ENCODE results near the gene FAM120A.

Gene FAM120A

DNA sequence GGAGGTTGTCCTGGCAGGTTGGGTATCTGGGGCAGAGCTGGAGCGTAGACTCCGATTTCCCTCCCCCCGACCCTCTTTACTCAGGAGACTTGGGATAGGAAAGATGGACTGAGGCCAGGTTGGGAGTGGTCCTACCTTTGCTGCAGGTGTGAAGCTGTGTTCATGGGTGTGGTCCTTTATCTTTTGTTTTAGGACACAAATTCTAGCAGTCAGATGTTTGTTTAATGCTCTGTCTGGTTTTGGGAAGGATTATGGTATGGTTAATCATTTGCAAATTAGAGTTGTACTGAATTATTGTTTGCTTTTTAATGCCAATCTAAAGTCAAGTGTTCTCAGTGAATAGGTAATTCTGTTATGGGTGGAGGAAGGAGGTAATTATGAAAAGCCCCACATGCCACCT is 16.0 kb downstream of the FAM120A start:
- no peak for DNase-seq (ENCODE audit: low spot score)
- FAIRE-seq, result no peak

DNA sequence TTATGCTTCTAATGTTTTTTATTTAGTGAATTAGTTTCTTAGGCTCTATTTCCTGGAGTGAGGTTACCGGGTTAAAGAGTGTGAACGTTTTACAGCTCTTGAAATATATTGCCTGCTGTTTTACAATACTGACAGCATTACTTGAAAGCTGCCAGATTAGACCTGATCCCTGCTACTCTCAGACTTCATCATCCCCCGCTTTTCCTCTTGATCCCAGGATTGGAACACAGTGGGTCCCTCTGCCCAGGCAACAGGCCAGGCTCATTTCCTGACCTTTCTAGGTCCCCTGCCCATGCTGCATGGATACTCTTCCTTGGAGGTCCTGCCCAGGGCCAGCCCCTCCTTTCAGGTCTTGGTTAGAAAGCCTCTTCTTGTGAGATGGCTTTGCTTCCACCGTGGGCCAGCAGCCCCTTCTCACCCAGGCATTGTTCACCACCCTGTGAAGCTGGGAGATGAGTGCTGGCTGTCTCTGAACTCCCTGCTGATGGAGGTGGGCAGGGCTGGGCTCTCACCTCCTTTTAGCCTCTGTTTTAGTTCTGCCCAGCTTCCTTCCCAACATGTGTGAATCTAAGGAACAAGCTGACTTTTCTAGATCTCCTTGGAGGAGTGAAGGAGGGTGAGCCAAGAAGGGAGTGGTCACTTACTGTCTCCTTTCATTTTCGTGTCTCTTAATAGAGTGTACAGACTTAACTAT is 17.4 kb downstream of the FAM120A start:
- DNase-seq (ENCODE audit: low spot score) (no peak), FAIRE-seq (no peak)

DNA sequence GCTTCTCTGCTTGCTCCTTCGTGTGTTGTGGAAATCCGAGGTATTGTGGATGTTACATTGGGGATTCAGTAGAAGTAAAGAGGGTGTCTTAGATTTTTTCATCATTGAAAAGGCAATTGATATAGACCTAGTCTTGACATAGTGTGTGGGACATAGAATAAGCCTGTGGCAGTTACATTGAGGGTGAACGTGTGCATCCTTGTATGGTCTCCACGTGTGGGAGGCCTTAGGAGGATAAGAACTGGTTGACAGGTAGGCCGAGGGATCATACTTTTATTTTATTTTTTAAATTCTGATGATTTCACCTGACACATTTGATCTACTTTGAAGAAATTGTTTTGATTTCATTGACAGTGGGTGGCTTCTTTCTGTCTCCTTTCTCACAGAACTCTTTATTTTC is 18.9 kb downstream of the FAM120A start:
- no peak for DNase-seq (ENCODE audit: low spot score)
- FAIRE-seq, result no peak

DNA sequence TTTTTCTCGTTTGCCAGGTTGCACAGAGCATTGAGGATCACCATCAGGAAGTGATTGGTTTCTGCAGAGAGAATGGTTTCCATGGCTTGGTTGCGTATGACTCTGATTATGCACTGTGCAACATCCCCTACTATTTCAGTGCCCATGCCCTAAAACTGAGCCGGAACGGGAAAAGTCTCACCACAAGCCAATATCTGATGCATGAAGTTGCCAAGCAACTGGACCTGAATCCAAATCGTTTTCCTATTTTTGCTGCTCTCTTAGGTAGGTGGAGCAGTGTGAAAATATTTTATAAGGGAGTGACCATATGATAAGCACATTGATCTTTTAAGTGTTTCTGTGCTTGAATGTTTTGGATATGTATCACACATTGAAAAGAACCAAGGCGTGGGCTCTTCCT is 19.6 kb downstream of the FAM120A start:
- FAIRE-seq, result no peak
- DNase-seq (ENCODE audit: low spot score), result no peak

DNA sequence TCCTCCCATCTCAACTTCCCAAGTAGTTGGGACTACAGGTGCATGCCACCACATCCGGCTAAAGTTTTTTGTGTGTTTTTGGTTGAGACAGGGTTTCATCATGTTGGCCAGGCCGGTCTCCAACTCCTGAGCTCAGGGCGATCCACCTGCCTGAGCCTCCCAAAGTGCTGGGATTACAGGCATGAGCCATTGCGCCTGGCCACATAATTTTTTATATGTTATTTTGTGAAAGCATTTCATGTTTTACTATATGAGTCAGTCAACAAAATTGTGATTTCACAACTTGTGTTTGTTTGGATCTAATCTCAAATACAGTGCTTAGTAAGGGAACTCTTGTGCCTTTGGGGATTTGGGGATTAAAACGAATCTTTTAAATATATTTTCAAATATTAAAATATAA is 21.9 kb downstream of the FAM120A start:
- DNase-seq (ENCODE audit: low spot score) (no peak), FAIRE-seq (no peak)

DNA sequence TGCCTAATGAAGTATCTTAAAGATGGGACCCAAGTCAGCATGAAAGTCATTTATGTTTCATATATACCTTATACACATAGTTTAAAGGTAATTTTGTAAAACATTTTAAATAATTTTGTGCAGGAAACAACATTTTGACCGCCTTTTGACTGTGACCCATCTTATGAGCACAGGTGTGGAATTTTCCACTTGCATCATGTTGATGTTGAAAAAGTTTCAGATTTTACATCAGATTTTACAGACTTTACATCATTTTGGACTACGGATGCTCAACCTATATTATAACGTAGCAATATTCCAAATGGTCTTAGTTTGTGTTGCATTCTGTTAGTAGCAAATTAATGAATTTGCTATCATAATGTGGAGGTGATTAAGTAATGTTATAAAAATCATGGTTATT is 23.6 kb downstream of the FAM120A start:
- DNase-seq (ENCODE audit: low spot score), result no peak
- FAIRE-seq, result no peak

DNA sequence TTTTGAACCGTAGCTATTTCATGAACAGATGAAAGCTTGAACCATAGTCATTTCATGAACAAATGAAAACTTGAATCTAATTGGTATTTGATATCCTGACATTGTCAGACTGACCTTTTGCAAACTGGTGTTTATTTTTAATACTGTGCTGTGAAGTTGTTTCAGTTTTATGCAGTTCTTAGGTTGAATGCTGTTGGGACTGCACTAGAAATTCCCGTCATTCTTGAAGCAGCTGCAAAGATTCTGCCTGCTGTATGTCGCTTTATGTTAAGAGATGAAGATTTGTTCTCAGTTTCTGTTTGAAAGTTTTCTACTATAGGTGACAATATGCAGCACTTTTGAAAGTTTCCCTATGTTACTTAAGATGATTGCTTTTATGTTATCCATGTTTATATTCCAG is 24.4 kb downstream of the FAM120A start:
- no peak for FAIRE-seq
- DNase-seq (ENCODE audit: low spot score), result no peak

DNA sequence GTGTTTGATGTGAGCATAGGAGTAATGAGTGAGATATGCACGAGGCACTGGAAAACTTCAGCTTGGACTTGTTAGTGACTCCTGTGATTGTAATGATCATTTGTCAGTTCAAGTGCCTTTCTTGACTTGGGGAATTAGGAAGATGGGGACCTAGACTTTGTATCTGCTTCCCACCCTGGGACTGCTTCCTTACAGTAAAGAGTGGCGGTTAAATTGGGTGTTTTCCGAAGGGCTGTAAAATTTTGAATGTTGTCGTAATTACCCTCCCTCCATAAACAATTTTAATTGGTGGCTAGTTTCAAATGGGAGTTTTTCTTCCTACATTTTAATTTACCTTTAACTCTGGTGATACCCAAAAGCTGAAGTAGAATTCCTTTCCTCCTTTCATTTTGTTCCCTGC is 25.4 kb downstream of the FAM120A start:
- FAIRE-seq, result no peak
- DNase-seq (ENCODE audit: low spot score), result no peak

DNA sequence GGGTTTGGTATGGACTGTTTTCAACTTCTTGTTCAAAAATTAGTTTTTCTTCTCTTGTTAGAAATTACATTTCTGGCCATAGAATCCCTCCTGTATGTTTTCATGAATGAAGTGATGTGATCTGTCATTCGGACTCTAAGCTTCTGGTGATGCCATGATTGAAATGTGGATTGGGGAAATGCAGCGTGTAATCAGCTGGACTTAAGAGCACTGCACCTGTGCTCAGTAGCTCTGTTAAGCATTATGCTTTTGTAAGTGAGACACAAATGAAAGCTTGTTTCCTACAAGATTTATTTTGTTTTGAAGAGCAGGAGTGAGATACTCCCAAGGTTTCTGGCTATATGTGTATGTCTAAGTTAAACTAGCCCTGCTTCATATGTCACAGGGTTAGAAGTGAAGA is 25.9 kb downstream of the FAM120A start:
- DNase-seq (ENCODE audit: low spot score) (no peak), FAIRE-seq (no peak)

DNA sequence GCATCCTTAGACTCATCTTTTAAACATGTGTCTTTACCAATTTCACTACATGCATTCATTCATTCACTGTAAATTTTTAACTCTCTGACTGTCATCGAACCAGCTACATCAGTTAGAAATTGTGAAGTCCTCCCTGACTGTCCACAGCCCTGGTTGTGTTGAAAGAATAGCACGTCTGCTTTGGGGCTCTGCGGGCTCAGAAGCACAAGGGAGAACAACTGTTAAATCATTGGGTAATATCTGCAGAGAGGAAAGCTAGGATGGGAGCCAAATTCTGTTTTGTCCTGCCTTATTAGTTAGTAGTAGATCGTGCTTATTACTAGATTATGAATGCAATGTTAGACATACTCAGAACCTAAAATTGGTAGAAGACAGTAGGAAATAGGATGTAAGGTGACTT is 28.2 kb downstream of the FAM120A start:
- no peak for FAIRE-seq
- DNase-seq (ENCODE audit: low spot score), result no peak

DNA sequence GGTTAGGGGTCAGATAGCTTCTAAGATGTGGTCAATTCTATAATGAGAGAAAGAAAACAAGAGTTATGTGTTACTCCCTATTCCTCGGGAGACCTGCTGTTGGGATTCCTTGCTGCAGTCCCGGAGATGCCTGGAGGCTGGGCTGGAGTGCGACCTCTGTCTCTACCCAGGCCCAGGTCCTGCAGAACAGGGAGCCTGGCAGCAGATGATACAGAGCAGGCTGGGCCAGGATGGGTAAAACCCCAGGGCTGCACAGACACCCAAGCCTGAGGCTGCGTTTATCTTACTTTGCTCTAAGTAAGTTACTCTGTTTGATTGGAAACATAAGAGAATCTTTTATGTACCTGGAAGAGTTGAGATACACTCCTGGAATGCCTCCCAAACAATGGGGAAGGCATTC is 28.8 kb downstream of the FAM120A start:
- DNase-seq (ENCODE audit: low spot score) (no peak), FAIRE-seq (no peak)

DNA sequence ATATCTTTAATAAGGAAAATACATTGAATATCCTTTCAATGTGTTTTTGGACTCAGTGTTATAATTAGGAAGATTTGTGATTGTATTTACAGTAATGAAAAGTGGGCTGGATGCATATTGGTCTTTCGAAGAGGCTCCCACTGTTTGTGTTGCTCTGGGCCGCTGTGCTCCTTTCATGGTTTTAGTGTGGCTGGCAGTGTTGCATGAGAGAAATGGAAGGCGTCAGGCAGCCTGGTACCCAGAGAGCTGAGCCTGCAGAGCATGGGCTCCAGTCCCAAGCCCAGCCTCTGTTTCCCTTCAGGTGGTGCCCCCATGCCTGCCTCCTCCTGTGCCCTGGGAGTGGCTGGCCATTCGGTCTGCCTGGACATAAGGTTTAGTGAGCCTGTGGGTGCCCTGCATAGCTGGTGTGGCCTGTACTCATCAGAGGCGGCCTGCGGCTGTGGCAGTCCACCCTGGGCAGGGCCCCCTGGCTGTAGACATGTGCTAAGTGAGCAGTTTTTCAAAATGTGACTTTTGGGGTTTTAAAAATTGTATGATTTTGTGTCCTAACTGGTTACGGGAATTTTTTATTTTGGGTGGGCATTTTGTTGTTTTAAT is 29.3 kb downstream of the FAM120A start:
- no peak for DNase-seq (ENCODE audit: low spot score)

DNA sequence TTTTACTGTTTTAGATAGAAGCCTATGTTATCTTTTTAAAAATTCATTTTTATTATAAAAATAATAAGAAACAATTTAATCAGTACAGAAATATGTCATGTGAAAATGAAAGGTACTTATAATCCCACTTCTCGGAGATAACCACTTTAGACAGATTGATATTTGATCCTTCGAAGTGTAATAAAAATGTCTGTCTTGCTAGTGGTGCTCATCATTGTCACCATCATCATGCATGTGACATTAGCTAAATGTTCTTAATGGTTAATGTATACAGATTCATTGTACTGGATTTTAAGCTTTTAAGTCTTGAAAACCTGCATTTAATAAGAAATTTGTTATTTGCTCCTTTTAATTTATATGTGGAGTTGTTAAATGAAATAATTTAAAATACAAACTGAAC is 32.0 kb downstream of the FAM120A start:
- DNase-seq (ENCODE audit: low spot score), result no peak

More for the DNA sequence above, 29.3 kb downstream of the FAM120A start:
- no peak for FAIRE-seq

DNA sequence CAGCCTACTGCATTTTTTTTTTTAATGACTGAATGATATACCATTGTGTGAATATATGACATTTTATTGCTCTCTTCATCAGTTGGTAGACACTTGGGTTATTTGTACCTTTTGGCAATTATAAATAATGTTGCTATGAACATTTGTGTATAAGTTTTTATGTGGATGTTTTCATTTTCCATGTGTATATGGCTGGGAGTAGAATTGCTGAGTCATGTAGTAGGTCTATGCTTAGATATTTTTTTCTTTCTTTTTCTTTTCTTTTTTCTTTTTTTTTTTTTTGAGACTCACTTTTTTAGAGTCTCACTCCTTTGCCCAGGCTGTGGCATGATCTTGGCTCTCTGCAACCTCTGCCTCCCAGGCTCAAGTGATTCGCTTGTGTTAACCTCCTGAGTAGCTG is 34.8 kb downstream of the FAM120A start:
- DNase-seq (ENCODE audit: low spot score) (no peak), FAIRE-seq (no peak)

More for the DNA sequence above, 32.0 kb downstream of the FAM120A start:
- FAIRE-seq, result no peak

DNA sequence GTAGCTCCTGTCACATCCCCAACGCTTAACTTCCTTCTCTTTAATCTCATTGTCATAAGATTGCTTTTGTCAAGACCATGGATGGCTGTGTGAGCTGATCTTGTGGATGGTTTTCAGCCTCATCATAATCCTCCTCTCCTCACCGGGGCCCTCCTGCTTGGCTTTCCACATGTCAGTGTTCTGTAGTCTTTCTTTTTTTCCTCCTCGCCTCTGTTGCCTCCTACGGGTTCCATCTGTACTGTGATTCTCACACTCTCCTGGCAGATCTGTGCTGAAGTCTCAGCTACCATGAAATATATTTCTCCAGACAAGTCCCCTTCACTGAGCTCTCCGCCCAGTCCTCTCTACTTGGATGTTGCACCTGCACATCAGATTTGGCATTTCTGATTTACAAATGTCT is 36.8 kb downstream of the FAM120A start:
- FAIRE-seq, result no peak
- no peak for DNase-seq (ENCODE audit: low spot score)

DNA sequence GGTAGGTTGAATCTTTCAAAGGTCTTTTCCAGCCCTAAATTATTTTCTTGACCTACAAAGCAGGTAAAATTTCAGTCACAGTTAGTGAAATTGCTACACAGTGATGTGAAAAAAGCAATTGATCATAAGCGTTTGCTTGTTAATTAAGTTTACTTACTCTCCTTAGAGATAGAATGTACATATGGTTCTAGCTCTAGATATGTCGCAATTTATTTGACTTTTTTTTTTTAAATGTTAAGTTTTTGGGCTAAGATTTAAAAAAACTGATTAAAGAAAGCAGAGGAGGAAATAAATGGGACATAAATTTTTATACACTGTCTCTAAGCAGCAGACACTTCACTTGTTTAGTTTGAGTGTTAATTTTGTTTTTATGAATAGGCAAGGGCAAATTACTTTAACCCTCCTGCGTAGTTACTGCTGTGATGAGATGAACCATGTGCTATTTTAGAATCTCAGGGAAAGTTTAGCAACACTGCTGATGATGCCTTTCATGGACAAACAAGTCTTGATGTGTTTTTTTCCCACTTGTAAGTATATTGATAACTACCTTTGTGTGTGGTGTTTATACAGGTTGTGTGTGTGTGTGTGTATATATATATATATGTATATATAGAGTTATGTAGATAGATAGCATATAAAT is 40.2 kb downstream of the FAM120A start:
- DNase-seq (ENCODE audit: low spot score) (no peak), FAIRE-seq (no peak)

DNA sequence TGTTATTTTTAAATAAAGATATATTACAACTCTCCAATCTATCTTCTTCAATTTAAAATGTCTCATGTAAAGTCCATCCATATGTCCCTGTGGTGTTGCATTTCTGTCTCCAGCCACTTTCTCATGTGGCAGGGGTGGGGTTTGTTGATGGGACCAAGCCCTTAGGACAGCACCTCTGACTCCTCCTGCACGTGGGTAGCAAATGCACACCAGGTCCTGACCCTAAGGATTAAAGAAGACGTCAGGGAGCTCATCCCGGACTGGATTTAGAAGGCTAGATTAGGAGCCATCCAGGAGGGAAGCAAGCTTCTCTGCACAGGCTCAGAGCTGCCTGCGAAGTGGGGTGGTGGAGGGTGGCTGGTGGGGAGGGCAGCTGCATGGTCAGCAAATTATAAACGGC is 40.8 kb downstream of the FAM120A start:
- FAIRE-seq, result no peak
- DNase-seq (ENCODE audit: low spot score), result no peak

DNA sequence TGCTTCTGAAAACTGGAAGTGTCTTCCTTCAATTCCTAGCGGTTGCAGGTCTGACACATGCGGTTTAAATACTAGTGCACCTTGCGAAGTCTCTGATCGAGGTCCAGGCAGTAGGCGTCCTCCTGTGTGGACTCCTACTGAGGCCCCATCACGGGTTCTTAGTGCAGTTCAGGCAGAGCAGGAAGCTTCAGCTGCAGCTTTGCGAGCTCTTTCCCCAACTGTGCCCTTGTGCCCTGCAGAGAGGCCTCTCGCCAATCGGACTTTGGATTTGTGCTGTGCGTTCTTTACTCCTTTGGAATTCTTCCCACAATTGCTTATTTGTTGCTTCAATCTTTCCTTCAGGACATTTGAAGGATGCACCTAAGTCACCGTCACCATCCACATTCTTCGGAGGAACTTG is 42.5 kb downstream of the FAM120A start:
- FAIRE-seq, result no peak

DNA sequence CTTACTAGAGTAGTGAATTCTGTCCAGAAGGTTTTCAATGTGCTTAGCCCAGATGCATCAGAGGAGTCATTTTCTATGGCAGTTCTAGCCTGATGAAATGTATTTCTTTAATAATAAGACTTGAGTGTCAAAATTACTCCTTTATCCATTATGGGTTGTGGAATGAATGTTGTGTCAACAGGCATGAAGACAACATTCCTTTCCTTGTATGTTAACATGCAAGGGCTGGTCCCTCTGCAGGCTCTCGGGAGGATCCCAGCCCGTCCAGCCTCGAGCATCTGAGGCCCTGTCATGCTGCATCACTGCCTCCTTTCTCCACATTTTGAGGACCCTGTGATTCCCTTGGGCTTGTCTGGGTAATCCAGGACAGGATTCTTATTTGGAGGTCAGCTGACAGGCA is 44.8 kb downstream of the FAM120A start:
- no peak for FAIRE-seq
- DNase-seq (ENCODE audit: low spot score), result no peak

More for the DNA sequence above, 42.5 kb downstream of the FAM120A start:
- DNase-seq (ENCODE audit: low spot score), result no peak

DNA sequence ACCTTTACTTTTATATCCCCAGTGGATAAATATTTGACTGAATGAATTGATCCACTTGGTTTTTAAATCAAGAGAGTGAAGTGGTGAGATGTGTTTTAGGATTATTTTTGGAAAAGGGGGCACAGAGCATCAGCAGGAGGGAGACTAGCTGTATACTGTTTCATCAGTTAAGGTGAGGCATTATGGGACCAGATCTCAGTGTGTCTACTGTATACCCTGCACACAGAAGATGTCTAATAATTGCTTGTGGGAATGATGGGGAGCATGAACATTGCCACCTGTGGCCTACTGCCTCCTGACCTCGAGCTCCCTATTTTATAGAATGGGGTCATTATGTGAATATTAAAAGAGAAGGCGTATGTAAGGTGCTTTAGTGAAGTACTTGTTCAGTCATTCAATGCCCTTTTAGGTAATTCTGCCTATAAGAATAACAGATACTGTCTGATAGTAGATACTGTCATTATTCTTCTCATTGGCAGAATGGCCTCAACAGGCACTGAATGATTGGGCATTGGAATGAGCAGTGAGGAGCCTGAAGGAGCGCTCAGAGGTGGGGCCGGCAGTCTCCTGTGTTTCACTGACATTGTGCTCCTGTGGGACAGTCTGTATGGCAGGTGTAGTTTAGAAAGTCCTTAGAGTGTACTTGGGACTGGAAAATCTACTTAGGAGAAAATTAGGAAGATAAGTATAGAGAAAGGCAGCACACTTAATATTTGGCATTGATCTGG is 49.2 kb downstream of the FAM120A start:
- DNase-seq (ENCODE audit: low spot score) (no peak), FAIRE-seq (no peak)

DNA sequence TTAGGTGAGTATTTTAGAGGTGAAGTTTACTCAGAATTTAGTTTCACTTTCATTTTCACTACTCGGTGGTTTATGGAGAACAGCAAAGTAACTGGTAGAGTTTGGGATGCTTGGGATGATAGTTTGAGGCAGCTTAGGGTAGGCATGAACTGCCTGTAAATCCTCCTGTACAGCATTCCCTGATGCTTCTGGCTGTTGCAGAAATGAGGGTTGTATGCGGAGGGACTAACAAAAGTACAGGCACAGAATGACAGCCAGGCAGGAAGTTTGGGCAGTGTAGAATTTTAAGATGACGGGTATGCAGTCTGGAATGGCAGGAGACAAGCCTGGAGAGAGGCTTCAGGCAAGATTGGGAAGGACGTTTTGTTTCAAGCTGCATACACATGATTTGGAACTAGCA is 49.9 kb downstream of the FAM120A start:
- DNase-seq (ENCODE audit: low spot score) (no peak), FAIRE-seq (no peak)

DNA sequence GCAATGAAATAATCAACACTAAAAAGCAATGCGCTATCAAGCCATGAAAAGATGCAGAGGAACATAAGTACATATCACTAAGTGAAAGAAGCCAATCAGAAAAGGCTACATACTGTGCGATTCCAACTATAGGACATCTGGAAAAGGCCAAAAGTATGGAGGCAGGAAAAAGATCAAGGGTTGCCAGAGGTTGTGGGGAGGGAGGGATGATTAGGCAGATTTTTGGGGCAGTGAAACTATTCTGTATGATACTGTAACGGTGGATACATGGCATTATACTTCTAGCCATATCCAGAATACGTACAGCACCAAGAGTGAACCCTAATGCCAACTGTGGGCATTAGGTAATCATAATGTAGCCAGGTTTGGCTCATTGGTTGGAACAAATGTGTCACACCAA is 51.9 kb downstream of the FAM120A start:
- DNase-seq (ENCODE audit: low spot score), result no peak
- no peak for FAIRE-seq

Measured in urothelium cell line (cell line).